Astrocyte (in vitro differentiated cells and primary cell): Measurements from ENCODE around the gene CDKAL1. TPM values are rescaled to one million over a fixed set of nuclear protein-coding genes. Genes with fewer than 3 reads are reported as not detected.

Experiments
- DNase-seq: peaks from one replicate; pipeline ENCODE4 v3.0.0-alpha.2; 2010; ENCODE audit warnings: low read depth
- FAIRE-seq: peaks from 2 replicates; lab custom pipeline; 2011; peaks lifted over from hg19 to GRCh38; lab: Jason Lieb, UNC
- H2AFZ ChIP-seq: 2 replicates; pipeline ENCODE4 v1.6.0; 2012; ENCODE audit warnings: low read depth, low read length, inconsistent platforms
- H3K27ac ChIP-seq: 2 replicates; pipeline ENCODE4 v1.5.1; 2011; ENCODE audit warnings: low read depth, low read length, inconsistent platforms
- H3K27me3 ChIP-seq: 2 replicates; pipeline ENCODE4 v1.6.0; 2011; ENCODE audit warnings: low read length, inconsistent platforms; ENCODE audit not compliant: insufficient read depth
- H3K36me3 ChIP-seq: 2 replicates; pipeline ENCODE4 v1.5.1; 2011; ENCODE audit warnings: low read length, inconsistent platforms; ENCODE audit not compliant: insufficient read depth
- H3K4me1 ChIP-seq: 2 replicates; pipeline ENCODE4 v1.5.1; 2011; ENCODE audit warnings: low read length, inconsistent platforms; ENCODE audit not compliant: insufficient read depth
- H3K4me2 ChIP-seq: 2 replicates; pipeline ENCODE4 v1.6.0; 2012; ENCODE audit warnings: low read length, inconsistent platforms
- H3K4me3 ChIP-seq: 2 replicates; pipeline ENCODE4 v1.5.1; 2011; ENCODE audit warnings: low read depth, mild to moderate bottlenecking, low read length, inconsistent platforms; ENCODE audit not compliant: insufficient read depth
- H3K79me2 ChIP-seq: 2 replicates; pipeline ENCODE4 v1.6.0; 2012; ENCODE audit warnings: mild to moderate bottlenecking, low read length, inconsistent platforms; ENCODE audit not compliant: insufficient read depth
- H3K9ac ChIP-seq: 2 replicates; pipeline ENCODE4 v1.6.0; 2012; ENCODE audit warnings: mild to moderate bottlenecking, low read length, inconsistent platforms
- H3K9me3 ChIP-seq: 2 replicates; pipeline ENCODE4 v1.5.1; 2012; ENCODE audit warnings: low read depth, mild to moderate bottlenecking, low read length, inconsistent platforms; ENCODE audit not compliant: insufficient read depth
- H4K20me1 ChIP-seq: 2 replicates; pipeline ENCODE4 v1.6.0; 2012; ENCODE audit warnings: low read length, inconsistent platforms; ENCODE audit not compliant: insufficient read depth
- H3K27ac Mint-ChIP-seq: one replicate; pipeline ENCODE4 v1.8.0; 2021; ENCODE audit warnings: mild to moderate bottlenecking, mixed read lengths; ENCODE audit not compliant: unreplicated experiment
- H3K27me3 Mint-ChIP-seq: one replicate; pipeline ENCODE4 v1.8.0; 2021; ENCODE audit warnings: low read depth, mixed read lengths; ENCODE audit not compliant: unreplicated experiment
- H3K36me3 Mint-ChIP-seq: one replicate; pipeline ENCODE4 v1.8.0; 2021; ENCODE audit warnings: low read depth, mixed read lengths; ENCODE audit not compliant: unreplicated experiment
- H3K4me1 Mint-ChIP-seq: one replicate; pipeline ENCODE4 v1.8.0; 2021; ENCODE audit warnings: low read depth, mixed read lengths; ENCODE audit not compliant: unreplicated experiment
- H3K4me3 Mint-ChIP-seq: one replicate; pipeline ENCODE4 v1.8.0; 2021; ENCODE audit warnings: mild to moderate bottlenecking, moderate library complexity, mixed read lengths; ENCODE audit not compliant: unreplicated experiment
- H3K9me3 Mint-ChIP-seq: one replicate; pipeline ENCODE4 v1.8.0; 2021; ENCODE audit warnings: mild to moderate bottlenecking, mixed read lengths; ENCODE audit not compliant: unreplicated experiment
- EZH2 ChIP-seq: IDR thresholded peaks from 2 replicates; pipeline ENCODE4 v1.6.1; 2012; ENCODE audit warnings: mild to moderate bottlenecking, low read length, inconsistent platforms; ENCODE audit not compliant: insufficient read depth
- total RNA-seq: library from RNA; stranded (reverse); gene quantifications from 2 replicates; pipeline ENCODE4 v1.2.1, GENCODE V29; 2021
- TF ChIP-seq, protein P1 (sequence below): IDR thresholded peaks from 2 replicates; pipeline ENCODE4 v1.5.1; 2011; ENCODE audit warnings: low read depth, mild to moderate bottlenecking, inconsistent platforms, low read length, moderate library complexity; ENCODE audit not compliant: insufficient read depth

Gene CDKAL1
- total RNA-seq, 1 donor from 2014 or later, result 13.7 TPM

DNA sequence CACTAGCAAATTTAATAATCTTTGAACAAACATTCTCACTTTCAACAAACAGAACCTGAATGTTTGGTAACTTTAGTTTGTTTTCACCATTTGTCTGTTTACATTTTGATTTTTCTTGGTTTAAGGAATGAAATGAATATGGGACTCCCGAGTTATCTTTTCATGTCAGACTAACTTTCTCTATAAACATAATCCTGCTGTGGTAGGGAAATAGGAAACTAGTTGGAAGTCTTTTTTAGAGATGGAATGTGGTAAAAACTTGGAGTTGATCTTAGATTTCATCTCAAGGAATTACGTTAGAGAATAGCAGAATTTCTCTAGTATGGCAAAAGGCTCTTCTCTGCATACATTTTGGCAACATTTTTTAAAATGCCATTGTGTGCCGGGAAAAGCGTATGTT lies 206.5 kb downstream of the CDKAL1 start:
- Histone ChIP-seq H2AFZ (no peak overlapping the region), H4K20me1 (no peaks in the 10 kb centered on the region), H3K79me2 (no peaks in the 10 kb centered on the region), H3K4me3 (no peak overlapping the region), H3K27ac (no peak overlapping the region), H3K4me1 (no peaks in the 10 kb centered on the region), H3K4me2 (no peak overlapping the region), H3K9me3 (no peaks in the 10 kb centered on the region), H3K27me3 (no peaks in the 10 kb centered on the region), H3K36me3 (no peaks in the 10 kb centered on the region), H3K9ac (no peak overlapping the region)
- Mint-ChIP-seq H3K4me3 (no peak overlapping the region), H3K4me1 (peaks cover 5% of the 10 kb centered on the region), H3K36me3 (no peaks in the 10 kb centered on the region), H3K9me3 (no peaks in the 10 kb centered on the region), H3K27me3 (no peaks in the 10 kb centered on the region), H3K27ac (no peak overlapping the region)
- TF ChIP-seq EZH2, result no peak
- TF ChIP-seq, protein P1, sequence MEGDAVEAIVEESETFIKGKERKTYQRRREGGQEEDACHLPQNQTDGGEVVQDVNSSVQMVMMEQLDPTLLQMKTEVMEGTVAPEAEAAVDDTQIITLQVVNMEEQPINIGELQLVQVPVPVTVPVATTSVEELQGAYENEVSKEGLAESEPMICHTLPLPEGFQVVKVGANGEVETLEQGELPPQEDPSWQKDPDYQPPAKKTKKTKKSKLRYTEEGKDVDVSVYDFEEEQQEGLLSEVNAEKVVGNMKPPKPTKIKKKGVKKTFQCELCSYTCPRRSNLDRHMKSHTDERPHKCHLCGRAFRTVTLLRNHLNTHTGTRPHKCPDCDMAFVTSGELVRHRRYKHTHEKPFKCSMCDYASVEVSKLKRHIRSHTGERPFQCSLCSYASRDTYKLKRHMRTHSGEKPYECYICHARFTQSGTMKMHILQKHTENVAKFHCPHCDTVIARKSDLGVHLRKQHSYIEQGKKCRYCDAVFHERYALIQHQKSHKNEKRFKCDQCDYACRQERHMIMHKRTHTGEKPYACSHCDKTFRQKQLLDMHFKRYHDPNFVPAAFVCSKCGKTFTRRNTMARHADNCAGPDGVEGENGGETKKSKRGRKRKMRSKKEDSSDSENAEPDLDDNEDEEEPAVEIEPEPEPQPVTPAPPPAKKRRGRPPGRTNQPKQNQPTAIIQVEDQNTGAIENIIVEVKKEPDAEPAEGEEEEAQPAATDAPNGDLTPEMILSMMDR, result no peak
- FAIRE-seq, result peak; percentile 43
- no peak for DNase-seq

DNA sequence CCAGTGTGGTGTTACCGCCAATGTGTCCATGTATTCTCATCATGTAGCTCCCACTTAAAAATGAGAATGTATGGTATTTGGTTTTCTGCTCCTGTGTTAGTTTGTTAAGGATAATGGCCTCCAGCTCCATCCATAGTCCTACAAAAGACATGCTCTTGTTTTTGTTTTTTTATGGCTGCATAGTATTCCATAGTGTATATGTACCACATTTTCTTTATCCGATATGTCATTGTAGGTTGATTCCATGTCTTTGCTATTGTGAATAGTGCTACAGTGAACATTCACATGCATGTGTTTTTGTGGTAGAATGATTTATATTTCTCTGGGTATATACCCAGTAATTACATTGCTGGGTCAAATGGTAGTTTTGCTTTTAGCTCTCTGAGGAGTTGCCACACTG lies 207.2 kb downstream of the CDKAL1 start:
- no peaks in the 10 kb centered on the region for H3K36me3 ChIP-seq
- Mint-ChIP-seq H3K27me3 (no peaks in the 10 kb centered on the region), H3K36me3 (no peaks in the 10 kb centered on the region), H3K4me3 (no peak overlapping the region), H3K27ac (no peak overlapping the region), H3K4me1 (peaks cover 10% of the 10 kb centered on the region), H3K9me3 (no peaks in the 10 kb centered on the region)
- no peaks in the 10 kb centered on the region for H3K4me1 ChIP-seq
- H3K4me3 ChIP-seq, result no peak overlapping the region
- FAIRE-seq (no peak), DNase-seq (no peak)
- H4K20me1 ChIP-seq, result no peaks in the 10 kb centered on the region
- H2AFZ ChIP-seq, result no peak overlapping the region
- no peaks in the 10 kb centered on the region for H3K27me3 ChIP-seq
- no peak overlapping the region for H3K4me2 ChIP-seq
- no peak for TF ChIP-seq EZH2
- TF ChIP-seq, protein P1, result no peak
- no peaks in the 10 kb centered on the region for H3K79me2 ChIP-seq
- no peak overlapping the region for H3K9ac ChIP-seq
- H3K9me3 ChIP-seq, result no peaks in the 10 kb centered on the region
- H3K27ac ChIP-seq, result no peak overlapping the region

DNA sequence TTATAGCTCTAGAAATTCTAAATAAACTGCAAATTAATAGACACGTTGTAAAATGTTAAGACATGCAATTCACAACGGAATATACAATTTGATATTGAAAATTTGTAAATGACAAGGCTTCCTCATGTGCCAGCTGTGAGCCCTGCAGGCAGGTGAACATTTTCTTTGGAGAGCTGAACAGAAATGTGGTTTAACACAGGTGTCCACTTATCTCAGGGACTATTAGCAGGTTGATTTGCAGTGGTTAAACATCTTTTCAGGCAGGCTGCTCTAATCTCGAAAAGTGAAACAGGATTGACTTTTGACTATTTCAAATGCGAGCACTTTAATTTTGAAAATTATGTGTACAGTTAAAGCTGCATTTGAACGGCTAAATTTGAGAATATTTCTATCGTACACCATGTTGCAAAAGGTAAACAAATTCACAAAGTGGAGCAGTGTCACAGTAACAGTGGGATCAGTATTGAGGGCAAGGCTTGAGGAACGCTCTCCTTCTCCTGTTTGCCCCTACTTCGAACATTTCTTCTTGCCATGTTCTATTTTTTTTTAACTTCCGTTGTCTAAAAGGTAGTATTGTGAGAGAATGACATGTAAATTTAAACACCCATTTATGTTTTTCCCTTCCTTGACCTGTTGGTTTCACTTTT lies 210.8 kb downstream of the CDKAL1 start:
- DNase-seq (no peak), FAIRE-seq (peak; percentile 26)
- TF ChIP-seq, protein P1, result no peak
- TF ChIP-seq EZH2, result no peak
- Histone ChIP-seq H3K4me3 (no peak overlapping the region), H3K9ac (no peak overlapping the region), H3K4me1 (no peaks in the 10 kb centered on the region), H3K27me3 (no peaks in the 10 kb centered on the region), H3K9me3 (no peaks in the 10 kb centered on the region), H3K36me3 (no peaks in the 10 kb centered on the region), H4K20me1 (no peaks in the 10 kb centered on the region), H3K79me2 (no peaks in the 10 kb centered on the region), H3K27ac (no peak overlapping the region), H2AFZ (no peak overlapping the region), H3K4me2 (no peak overlapping the region)
- H3K4me3 Mint-ChIP-seq, result no peak overlapping the region
- H3K4me1 Mint-ChIP-seq, result peaks cover 20% of the 10 kb centered on the region
- H3K9me3 Mint-ChIP-seq, result no peaks in the 10 kb centered on the region
- no peak overlapping the region for H3K27ac Mint-ChIP-seq
- peaks cover 2% of the 10 kb centered on the region for H3K36me3 Mint-ChIP-seq
- no peaks in the 10 kb centered on the region for H3K27me3 Mint-ChIP-seq
